ENCODE results near the gene OR52M1.

DNA sequence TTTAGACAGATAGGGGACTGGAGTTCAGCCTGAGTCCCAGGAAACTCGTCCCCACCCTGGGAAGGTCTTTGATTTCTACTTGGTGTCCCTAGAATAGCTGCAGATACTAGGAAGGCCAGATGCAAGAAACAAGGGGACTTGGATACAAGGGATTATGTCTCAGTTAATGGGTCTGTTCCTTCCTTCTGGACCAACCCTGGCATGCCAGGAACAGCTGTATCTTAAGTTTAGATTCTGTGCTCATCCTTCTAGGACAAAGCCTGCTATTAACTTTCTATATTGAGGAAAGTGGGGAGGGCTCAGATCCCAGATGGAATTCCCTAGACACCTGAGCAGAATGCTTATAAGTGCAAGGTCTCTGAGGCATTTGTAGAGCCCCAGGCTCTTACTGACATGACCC is 3.9 kb upstream of the OR52M1 start:
- TF ChIP-seq CTCF (IDR thresholded peaks at IDR 0.05), result no peak
- TF ChIP-seq POLR2A (IDR thresholded peaks at IDR 0.05), result no peak
